PC-9 (cell line): ENCODE results near the gene MAP9.

Experiments used
- CTCF ChIP-seq: fragments of 200-600 bp; sonication (generic); conservative IDR thresholded peaks from 2 replicates; pipeline ENCODE4 v1.6.1; 2017; ENCODE audit warnings: mixed run types, antibody characterized with exemption, mild to moderate bottlenecking, moderate library complexity
- EZH2 ChIP-seq: fragments of 200-600 bp; sonication (generic); IDR thresholded peaks from 2 replicates; pipeline ENCODE4 v1.8.0; 2017; ENCODE audit warnings: antibody characterized with exemption, low read depth

DNA sequence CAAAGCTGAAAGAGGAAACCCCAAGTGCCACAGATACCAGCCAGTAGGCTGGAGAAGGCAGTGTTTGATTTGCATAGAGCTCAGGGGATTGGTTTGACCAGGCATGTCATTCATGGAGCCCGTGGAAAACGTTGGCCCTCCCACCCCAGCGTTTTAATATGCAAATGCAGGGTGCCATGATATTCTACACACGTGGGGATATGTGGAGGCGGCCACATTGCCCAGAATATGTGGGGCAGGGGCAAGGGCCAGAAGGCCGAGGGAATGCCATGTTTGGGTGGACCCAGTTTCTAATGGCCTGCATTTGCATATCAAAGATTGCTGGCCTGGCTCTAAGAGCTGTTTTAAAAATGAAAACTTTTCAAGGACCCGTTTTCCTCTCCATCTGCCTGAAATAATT lies 71.1 kb downstream of the MAP9 start:
- TF ChIP-seq CTCF: no peak
- no peak for TF ChIP-seq EZH2
